Activated CD8-positive, alpha-beta memory T cell treated with anti-CD3 and anti-CD28 coated beads for 1 hour (primary cell): ENCODE results near the gene SLCO4A1.
"Not testable (repeated sequence)": the region's sequence is repeated elsewhere in the genome, so short reads cannot be mapped to it uniquely, and the experiment has no call there.

Experiments used
- DNase-seq, 2 donors: peaks; one replicate each; pipeline ENCODE4 v3.0.0-alpha.2; 2020; ENCODE audit warnings: low read depth in 1 of 2; ENCODE audit errors: extremely low read depth in 1 of 2

Gene SLCO4A1

DNA sequence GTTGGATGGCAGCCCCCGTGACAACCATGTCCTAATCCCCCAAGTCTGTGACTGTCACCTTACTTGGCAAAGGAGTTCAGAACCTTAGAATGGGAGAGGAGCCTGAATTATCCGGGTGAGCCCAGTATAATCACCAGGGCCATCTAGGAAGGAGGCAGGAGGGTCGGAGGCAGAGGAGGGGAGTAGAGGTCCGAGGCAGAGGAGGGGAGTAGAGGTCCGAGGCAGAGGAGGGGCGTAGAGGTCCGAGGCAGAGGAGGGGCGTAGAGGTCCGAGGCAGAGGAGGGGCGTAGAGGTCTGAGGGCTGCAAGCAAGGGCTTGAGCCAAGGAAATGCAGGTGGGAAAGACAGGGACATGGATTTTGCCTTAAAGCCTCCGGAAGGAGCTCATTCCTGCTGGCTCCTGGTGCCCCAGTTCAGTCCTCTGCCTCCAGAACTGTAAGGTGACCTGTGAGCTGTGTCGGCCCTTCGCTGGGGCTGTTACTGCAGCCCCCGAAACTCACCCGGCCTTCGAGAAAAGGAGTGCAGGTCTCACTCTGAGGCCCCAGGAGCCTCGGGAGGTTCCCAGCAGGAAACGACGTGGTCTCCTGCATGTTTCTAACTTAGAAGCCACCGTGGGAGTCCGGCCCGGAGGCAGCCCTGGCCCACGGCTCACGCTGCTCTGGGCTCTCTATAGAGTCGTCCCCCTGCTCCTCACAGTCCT, 20.0 kb upstream of the SLCO4A1 start:
- DNase-seq: no peak

DNA sequence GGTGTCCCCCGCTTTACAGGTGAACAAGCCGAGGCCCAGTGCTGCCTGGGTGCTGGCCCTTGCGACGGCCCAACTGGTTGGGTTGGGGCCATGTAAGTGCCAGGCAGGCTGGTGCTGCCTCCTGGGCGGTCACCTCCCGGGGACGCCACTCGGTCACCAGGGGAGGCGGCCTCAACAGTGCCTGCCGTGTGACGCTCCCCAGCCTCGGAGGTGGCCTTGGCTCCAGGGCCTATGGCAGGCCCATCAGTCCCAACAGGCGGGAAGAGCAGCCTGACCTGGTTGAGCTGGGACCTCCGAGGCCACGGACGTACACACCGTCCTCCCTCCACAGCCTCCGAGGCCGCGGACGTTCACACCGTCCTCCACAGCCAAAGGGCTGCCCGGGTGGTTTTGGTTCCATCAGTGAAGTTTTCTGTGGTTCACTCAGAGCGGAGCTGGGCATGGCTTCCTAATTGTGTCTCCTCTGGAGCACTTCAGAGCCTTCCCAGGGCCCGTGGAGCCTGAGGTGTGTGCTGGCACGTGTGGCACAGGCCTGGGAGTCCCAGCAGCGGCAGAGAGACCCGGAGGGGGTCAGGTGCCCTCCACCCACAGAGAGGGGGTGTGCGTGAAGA, 19.3 kb upstream of the SLCO4A1 start:
- DNase-seq: no peak

DNA sequence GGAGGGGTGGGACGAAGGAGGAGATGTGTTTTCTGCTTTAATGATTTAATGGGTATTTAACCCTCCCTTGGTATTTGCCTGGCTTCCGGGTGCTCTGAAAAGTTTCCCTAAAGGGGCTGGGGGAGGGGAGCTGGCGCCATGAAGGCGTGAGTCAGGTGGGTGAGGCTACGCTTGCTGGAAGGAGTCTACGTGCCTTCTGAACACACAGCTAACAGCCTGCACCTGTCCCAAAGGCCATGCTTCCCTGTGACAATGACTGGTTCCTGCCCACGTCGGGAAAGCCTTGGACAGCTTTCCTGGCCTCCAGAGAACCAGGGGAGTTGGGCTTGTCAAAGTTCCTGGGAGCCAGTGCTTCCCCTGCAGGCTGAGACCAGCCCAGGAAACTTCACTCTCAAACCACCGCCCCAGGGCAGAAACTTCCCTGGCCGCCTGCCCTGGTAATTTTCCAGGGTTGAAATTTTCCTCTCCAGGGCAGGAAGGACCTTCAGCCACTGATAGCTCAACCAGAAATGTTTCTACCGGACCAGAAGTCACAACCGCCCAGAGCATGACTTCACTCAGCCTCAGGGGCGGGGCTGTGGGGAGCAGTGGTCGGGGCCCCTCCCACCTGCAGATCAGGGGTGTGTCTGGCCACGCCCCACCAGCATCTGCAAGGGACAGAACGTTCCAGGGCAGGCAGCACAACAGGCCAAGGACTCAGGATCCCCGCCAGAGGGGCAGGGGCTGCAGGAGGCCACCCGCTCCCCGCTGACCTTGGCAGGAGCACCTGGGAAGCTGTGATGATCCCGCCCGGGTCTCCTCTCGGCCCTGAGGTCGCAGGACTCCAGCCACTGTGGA, 18.6 kb upstream of the SLCO4A1 start:
- DNase-seq: peak; percentile 58 to 70

DNA sequence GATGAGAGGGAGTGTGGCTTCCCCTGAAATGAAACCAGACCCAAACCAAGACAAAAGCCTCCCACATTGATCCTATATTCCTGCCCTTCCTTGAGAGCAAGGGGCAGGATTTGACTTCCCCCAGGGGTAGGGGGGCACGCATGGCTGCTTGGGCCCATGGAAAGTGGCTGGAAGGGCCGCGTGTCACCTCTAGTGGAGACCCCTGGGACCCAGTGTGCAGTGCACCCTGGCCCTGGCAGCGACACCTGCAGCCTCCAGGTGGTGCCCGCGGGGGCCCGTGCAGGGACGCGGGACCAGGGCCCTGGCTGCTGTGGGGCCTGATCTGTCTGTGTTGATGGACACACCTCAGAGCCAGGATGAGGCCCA, 18.0 kb upstream of the SLCO4A1 start:
- DNase-seq: no peak

DNA sequence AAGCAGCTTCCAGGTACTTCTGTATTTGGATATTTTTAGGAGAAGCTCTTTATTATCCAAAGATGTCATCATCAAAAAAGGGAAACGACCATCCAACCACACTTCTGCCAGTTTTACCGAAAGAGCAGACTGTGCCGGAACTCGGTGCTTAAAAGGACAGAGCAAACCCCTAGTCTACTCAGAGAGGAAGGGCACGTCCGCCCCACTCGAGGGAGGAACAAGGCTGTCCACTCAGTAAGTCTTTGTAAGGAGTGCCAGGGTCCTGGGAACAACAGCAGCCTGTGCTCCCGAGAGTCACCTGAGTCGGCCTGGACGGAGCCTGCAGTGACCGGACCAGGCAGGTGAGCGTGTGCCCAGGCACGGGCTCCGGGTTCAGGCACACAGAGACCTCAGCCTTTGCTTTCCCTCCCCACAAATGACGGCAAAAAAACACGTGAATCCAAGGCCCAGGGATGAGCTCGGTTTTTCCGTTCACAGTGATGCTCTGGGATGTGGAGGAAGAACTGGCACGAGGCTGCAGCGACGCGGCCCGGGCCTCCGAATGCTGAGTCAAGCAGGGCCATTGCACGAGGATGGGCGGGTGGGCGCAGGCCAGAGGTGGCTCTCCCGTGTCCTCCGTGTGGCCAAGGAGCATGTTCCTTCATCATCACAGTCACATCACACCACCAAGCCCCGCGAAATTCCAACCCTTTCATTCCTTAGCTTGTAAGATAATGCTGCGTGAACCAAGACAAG, 17.4 kb upstream of the SLCO4A1 start:
- DNase-seq: no peak

DNA sequence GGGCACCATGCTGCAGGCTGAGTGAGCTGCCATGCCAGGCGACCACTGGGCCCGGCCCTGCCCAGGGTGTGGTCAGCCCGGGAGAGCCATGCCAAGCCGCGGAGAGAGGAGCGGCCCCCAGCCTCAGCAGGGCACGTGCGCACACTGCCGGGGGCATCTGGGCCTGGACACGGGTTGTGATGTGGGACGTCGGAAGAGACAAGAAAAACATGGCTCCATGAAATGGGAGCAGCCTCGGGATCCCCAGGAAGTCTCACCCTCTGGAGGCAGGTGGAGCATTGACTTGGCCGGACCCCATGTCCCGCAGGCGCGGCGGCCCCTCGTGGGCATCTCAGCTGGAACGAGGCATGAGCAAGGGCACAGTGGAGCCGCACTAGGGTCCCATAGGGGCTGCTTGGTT, 16.8 kb upstream of the SLCO4A1 start:
- DNase-seq: no peak

DNA sequence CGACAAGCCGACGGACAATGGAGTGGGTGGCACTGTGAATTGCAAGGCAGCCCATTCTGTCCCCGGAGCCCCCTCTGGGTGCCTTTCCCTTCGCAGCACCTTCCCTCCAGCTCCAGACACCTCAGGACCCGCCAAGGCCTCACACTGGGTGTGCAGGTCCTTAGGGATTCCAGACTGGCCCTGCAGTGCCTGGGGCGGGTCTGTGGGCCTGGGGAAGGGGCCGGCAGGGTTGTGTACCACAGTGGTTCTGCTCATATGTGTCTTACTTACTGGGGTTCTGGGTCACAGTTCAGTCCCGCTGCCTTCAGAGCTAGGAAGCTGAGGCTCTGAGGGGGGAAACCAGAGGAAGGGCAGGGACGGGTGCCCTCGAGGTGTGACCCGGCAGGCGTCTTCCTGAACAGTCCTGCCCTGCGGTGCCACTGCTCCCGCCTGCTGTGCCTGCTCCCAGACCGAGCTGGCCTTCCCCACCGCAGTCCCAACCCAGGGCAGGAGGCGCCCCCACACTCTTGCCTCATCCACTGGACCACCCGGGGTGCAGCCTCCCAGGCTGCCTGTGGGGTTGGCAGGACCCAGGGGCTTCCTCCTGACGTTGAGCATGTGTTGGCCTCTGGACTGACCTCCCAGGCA, 16.3 kb upstream of the SLCO4A1 start:
- no peak for DNase-seq

DNA sequence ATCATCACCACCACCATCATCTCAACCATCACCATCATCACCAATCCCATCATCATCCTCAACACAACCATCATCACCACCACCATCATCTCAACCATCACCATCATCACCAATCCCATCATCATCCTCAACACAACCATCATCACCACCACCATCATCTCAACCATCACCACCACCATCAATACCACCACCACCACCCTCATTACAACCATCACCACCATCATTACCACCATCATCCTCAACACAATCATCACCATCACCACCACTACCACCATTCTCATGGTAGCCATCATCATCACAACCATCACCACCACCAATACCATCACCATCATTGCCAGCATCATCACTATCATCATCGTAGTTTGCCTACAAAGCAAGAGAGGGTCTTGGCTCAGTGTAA, 14.9 kb upstream of the SLCO4A1 start:
- not testable (repeated sequence) for DNase-seq

DNA sequence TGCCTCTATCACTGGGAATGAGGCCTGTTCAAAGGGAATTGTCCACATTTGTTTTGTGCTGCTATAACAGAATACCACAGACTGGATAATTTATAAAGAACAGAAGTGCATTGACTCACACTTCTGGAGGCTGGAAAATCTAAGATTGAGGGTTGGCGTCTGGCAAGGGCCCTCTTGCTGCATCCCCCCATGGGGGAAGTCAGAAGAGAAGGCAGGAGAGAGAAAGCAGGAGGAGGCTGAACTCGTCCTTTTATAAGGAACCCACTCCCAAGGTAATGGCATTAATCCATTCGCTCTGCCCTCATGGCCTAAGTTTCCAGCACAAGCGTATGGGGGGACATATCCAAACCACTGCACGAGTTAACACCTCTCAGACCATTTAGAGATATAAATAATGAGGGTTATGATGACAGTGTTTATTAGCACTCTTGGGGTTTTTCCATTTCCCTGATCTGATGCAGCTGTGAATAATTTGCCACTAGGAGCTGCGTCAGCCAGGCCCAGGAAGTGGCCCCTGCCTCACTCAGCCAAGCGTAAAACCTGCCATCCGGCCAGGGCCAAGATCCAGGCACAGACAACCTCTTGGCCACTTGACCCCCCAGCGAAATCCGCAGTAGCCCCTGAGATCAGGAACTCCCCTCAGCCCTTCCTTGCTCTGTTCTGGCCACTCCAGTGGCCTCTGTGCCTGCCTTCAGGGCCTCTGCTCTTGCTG, 14.2 kb upstream of the SLCO4A1 start:
- DNase-seq: no peak

DNA sequence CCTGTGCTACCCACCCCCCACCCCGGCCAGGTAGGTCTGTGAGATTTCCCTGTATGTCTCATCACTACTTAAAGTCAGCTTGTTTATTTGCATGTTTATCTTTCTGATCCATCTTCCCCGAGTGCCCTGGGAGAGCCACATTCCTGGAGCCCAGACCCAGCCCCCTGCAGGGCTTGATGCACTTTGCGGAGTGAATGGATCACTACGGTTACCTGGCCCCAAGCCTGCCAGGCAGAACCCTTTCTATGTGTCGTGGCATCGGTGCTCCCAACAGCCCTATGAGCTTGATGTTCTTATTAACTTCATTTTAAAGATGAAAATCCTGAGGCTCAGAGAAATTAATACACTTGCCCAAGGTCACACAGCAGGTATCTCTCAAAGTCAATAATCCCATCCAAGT, 13.6 kb upstream of the SLCO4A1 start:
- DNase-seq: no peak

DNA sequence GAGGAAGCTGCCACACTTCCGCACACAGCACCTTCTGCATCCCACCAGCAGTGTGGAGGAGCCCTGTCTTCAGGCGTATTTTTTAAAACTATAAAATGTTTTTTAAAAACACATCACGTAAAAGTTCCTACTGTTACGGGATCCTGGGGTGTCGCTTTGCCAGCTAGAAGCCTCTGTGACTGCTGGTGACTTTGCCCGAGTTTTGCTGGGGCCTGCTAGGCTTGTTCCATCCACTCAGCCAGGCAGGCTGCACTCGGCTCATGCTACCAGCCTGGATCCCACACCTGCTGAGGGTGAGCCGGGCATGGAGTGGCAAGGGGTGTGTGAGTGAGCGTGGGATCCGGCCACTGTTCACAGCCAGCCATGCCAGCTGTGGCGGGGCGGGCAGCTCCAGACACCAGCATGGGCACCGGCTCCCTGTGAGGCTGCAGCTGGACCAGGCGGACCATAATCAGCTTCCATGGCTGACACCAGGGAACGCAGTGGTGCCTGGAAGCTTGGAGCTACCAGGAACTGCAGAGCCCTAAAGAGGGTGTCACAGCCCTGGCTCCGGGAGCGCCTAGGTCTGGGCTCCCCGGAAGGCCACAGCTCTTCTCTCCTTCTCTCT, 12.3 kb upstream of the SLCO4A1 start:
- DNase-seq: no peak

DNA sequence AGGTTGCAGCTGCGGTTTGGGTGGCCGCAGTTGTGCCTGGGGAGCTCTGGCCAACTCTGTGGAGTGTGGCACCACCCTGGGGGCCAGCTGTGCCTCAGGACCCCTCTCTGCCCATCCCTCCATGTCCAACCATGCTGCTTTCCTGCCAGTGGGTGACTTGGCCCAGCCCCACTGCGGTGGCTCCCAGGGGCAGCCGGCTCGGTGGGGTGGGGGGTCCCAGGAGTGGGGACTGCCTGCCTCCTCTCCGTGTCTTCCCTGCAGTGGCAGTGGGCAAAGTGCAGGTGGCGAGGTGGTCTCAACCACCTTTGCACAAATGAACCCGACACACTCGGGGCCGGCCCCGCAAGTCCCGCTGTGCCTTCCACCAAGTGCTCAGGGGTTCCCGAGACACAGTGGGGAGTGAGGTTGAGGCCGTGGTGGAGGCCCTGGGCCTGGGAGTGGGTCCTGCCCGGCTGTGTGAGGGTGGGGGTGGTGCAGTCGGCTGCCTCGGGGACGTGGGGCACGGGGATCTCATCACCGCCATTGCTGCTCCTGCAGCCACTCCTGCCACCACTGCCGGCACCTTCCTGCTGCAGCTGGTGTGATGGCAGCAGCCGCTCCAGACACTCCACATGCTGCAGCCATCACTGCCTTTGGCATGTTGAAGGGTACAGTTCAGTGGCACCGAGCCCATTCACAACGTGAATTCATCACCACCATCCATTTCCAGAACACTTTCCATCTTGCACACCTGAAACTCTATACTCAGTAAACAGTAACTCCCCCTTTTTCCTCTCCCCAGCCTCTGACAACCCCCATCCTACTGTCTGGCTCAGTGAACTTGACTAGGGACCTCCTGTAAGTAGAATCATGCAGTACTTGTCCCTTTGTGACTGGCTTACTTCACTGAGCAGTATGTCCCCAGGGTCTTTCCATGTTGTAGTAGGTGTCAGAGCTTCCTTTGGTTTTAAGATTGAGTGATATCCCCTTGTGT, 10.7 kb upstream of the SLCO4A1 start:
- DNase-seq: no peak

DNA sequence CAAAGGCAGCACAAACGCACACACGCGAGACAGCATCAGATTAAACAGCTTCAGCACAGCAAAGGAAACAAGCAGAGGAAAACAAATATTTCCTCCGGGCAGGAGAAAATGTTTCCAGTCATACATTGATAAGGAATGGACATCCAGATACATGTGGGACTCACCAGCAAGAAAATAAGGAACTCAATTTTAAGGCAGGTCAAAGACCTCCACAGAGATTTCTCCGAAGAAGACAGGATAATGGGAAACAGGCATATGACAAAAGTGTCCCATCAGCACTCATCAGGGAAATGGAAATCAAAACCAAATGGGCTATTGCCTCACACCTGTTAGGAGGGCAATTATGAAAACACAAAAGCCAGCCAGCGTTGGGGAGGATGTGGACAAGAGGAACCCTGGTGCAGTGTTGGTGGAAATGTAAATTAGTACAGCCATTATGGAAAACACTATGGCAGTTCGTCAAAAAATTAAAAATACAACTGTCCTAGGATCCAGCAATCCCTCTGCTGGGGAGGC, 9.7 kb upstream of the SLCO4A1 start:
- no peak for DNase-seq

DNA sequence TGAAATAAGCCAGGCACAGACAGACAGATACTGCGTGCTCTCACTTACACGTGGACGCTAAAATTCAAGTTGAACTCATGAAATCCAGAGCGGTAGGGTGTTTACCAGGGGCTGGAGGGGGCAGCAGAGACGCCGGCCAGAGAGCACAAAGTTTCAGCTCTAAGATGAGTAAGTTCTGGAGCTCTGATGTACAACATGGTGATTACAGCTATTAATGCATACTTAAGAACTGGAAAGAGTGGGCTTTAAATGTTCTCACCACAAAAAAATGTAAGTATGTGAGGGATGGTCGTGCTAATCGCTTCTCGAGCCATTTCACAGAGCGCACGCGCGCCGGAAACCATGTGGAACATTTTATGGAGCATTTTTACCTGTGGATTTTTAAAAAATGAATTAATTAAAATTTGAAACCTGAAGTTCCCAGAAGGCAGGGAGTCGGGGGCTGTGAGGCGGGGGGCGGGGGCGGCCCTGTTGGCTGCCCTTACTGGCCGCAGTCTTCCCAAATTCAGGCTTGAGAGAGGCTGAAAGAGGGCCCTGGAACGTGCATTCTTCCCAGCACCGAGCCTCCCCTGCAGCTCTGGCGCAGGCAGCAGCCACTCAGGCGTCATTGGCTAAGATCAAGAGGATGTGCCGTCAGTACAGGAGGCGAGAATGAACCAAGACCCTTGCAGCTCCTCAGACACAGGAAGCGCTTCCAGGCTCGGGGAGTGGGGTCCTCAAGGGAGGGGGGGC, 8.5 kb upstream of the SLCO4A1 start:
- DNase-seq: no peak

DNA sequence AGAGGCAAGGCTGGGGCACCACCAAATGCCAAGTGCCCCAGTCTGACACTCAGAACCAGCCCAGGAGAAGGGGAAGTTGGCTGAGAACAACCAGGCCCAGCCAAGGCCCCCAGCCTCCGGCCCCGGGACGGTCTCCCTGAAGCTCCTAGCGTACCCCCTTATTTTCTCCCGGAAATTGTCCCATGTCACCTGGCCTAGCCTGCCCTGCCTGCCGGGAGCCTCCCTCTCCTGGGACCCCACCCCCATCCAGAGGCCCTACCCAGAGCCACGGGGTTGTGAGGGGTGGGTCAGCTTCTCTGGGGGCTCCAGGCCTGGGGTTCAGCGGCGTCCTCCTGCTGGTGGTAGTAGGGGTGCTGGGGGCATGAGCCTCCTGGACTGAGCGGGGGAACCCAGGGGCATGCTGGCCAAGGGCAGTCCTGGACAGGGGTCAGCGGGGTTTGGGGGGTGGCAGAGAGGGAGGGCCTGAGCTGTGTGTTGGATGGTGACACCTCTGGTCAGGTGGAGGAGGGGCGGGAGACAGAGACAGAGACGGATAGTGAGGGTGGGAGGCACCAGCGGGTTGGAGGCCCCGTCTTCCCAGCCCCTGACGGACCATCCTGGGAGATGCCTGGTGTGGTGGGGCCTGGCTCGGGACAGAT, 7.9 kb upstream of the SLCO4A1 start:
- no peak for DNase-seq

DNA sequence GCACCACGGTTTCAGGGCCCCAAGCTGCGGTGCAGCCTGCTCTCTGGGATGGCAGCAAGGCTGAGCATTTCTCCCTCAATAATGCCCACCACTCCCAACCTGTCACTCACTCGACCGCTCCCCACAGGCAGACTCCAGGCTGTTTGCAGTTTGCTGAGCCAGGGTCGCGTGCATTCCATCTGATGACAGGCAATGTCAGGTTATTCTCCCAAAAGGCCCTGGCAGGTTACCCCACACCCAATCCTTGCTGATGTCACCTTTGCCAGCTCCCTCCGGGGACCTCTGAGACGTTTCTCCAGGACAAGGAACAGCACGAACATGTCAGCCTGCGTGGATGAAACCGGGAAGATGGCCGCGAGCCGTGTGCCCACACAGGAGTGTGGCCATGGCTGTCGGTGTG, 7.1 kb upstream of the SLCO4A1 start:
- no peak for DNase-seq

DNA sequence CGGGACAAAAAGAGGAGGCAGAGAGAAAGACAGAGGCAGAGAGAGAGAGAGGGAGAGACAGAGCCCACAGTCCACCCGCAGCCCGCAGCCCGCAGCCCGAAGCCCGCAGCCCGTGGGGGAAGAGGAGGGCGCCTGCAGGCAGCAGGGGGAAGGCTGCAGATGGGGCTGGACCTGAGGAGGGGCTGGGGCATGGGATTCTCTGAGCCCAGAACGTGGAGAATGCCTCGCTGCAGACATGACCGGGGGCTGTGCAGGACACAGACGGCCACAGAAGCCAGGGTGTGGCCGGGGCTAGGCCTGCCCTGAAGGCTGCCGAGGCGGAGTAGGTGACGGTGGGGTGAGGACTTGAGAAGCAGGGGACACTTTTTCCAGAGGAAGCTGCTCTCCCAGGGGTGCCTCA, 6.5 kb upstream of the SLCO4A1 start:
- no peak for DNase-seq
